Middle frontal gyrus (tissue), 1 donor: ENCODE measurements around the gene LDLRAD4.

ENCODE experiments used
- DNase-seq: peaks from one replicate; pipeline ENCODE4 v3.0.0-alpha.2; 2015; ENCODE audit warnings: low spot score; ENCODE audit errors: extremely low spot score

LDLRAD4 gene

DNA sequence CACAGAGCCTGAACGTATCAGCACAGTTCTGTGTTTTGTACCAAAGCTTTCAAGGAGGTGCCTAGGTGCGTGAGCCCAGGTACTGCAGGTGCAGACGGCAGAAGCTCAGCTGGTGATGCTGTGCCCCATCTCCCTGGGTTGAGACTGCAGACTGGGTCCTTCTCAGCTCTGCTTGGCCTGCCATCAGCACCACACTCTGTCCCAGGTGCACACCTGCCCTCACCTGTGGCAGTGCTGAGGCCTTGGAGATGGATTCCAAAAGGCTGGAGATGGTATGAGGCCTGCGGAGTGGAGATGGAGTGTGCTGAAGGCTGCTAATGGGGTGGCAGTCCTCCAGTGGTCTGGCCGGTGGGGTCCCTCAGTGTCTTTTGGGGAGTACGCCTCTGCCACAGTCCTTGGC is 9.3 kb downstream of the LDLRAD4 start:
- no peak for DNase-seq

DNA sequence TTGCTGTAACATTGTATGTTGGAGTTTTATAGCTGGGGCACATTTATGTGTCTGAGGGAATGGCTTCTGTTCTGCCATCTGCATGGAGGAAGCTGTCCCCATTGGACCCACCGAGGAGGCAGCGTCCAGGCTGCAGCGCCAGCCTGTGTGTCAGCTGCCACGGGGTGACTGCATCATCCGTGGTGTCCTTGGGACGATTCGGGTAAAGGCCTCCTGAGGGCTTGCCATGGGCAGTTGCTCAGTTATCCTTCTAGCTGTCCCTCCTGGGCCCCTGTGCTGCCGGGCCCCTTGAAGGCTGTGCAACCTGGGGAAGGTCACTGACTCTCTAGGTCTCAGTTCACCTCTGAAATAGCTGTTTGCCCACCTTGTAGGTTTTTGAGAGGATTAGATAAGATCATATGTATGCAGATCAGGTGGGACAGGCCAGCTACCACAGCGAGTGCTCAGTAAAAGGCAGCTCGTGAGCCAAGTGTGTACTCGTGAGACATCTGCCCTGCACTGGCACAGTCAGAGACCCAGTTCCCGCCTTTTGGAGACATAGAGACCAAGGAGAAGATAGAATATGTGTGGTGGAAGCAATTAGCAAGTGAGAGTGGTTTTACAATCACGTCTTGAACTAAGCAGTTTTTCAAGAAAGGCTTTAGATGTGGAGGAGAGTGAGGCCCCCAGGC is 10.6 kb downstream of the LDLRAD4 start:
- no peak for DNase-seq

DNA sequence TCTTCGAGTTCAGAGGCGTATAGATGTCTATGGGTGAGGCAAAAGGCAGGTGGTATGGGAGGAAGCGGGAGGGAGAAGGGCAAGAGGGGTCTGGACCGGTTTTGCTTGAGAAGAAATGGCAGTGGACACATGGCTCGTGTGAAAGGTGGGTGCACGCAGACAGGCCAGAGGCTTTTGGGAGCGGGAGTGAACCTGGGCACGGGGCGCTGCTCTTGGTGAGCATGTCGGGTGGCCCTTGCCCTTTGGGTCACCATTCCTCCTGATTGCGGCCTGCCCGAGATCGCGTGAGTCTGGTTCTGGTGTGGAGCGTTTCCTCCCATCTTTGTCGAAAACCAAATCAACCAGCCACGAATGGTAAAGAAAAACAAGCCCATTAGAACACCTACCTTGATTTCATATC is 12.6 kb downstream of the LDLRAD4 start:
- DNase-seq, result no peak

- DNase-seq, result no peak
Observed at GRCh38 chr18:13232086-13232917, 13.7 kb downstream of the LDLRAD4 start.

DNA sequence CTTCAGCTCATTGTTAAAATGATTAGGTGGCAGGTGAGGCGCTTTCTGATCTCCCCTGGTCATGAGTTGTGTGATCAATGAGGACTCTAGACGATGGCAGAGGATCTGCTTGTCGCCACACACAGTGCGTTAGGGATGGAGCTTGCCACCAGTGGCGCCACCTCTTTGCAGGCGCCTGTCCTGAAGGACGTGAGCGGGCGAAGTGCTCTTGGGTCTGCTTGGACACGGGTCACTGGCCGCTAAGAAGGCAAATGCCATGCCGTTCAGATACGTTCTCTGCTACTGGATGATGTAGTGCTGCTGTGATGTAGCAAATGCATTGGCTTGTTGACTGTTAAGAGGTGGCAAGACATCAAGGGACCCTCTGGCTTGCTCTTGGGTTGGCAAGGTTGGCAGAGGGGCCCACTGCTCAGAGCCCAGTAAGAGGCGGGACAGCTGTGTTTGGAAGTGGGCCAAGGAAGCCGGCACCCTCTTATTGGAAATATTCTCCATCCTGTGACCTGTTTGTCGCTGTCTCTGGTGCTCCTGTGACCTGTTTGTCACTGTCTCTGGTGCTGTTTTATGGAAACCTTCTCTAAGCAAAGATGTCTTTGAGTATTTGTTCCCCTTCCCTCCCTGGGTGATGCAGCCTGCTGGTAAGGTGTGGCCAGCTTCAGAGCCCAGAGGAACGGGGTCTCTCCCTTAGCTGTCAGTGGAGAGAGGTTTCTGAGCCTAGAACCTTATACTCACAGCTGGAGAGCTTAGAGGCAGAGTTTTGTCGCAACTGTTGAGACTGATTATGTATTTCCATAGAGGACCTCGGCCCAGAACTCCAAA is 14.6 kb downstream of the LDLRAD4 start:
- DNase-seq, result no peak

- DNase-seq, result no peak
Observed at GRCh38 chr18:13233787-13234783, 15.5 kb downstream of the LDLRAD4 start.

DNA sequence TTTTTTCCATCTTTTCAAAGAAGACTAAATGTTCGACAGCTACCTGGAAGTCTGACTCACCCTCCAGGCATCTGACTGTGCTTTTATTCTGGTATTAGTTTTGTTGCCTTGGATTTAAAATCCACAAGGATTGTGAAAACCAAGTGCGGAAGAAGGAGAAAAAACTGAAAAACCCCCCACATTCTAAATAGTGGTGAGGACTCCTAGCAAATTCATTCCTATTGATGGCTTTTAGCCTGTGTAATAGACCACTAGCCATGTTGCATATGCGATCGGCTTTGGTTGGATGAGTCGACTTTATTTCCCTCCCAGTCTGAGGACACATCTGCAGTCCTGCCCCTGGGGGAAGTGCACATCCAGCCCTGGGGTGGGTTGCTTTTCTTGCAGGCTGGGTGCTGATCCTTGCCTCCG is 16.9 kb downstream of the LDLRAD4 start:
- no peak for DNase-seq

DNA sequence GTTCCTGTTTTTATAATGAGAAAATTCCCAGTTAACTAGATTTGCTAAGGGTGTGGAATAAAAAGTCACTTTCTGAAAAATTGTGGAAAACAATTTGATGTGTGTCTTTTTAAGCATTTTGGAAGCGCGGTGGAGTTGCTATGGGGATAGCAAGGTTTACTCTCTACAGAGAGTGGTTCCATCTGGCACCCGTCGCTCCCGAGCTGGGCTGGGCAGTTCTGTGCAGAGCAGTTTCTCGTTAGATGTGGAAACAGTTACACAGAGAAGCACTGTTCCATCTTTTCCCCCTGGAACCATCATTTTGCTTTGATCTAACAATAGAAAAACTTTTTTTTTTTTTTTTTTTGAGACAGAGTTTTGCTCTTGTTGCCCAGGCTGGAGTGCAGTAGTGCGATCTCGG is 17.4 kb downstream of the LDLRAD4 start:
- DNase-seq, result no peak

DNA sequence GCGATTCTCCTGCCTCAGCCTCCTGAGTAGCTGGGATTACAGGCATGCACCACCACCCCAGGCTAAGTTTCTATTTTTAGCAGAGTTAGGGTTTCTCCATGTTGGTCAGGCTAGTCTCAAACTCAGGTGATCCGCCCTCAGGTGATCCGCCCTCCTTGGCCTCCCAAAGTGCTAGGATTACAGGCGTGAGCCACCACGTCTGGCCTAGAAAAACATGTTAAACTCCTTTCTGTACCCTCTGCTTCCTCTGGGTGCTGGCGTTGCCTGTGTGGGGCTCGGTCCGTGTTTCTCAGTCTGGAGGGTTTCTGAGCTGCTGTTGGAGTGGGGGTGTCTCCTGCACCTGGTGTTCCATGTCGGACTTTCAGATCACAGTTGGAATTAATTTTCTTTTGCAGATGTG is 17.9 kb downstream of the LDLRAD4 start:
- DNase-seq, result no peak

GRCh38 chr18:13237073-13237472 is 18.5 kb downstream of the LDLRAD4 start:
- DNase-seq, result no peak

DNA sequence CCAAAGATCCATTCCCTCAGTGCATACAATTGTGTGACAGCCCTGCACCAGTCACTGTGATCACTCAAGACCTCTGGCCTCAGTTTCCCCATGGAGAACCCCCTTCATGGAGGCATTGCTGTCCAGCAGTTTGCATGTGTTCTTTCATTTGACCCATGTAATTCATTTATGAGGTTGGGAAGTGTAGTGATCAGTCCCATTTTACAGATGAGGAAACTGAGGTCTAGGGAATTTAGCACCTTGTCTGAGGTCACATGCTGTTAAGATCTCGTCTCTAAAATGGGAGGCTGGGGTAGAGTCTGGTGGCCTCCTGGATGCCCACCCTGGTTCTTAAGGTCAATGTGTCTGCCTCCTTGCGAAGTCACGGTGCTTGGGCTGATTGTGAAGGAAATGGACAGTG is 19.1 kb downstream of the LDLRAD4 start:
- DNase-seq, result no peak

DNA sequence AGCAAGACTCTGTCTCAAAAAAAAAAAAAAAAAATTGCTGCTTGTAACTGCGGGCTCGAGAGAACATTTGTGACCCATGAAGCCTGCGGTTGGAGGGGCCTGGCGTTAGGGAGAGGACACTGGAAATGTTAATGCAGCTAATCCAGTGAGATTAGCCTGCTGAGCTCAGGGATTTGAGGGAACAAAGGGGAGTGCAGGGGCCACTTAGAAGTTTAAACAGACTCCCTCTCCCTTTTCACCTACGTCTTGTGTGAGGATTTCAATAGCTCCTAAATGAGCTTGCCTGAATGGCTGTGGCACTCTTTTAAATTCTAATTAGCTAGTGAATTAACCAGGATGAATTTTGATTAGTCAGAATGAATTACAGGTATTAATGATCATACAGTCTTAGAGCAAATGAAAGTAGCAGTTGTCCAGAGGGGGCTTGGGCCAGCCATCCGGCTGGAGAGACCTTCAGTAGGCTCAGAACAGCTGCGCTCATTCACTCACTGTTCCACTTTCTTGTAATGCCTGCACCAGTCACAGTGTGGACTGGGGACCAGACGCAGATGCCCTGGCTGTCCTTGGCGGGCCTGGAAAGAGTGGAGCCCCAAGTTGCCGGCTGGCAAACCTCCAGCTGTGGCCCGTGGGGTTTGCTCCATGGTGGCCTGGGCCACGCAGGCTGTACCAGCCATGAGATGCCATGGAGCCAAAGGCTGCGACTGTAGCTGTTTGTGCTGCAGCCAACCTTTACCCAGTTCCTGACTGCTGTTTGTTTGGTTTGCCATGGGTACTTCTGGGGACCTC is 20.8 kb downstream of the LDLRAD4 start:
- no peak for DNase-seq

DNA sequence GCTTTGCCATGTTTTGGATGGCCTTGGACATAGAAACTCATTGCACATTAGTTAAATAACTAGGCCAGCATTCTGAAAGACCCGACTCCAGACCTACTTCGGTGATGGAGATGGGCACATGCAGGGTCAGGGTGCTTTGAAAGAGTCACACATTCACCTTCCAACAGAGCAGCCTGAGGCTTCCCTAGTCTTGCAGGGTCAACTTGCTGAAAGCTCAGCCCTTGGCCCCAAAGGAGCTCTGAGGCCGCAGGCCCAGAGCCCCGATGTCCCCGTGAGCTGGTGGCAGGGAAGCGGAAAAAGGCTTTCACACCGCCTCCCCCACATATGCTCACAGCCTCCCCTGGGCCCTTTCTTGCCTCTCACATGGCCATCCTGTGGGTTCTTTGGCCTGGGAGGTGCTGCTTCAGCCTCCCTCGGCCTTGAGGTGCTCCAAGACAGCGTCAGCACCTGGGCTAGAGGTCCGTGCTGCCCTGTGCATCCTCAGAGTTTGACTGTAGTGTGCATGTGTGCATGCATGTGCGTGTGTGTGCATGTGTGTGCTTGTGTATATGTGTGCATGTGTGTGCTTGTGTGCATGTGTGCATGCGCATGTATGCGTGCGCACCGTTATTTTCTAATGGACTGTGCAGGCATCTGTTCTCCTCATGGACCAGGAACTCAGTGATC is 21.6 kb downstream of the LDLRAD4 start:
- DNase-seq, result no peak

- no peak for DNase-seq
Observed at GRCh38 chr18:13241083-13241892, 22.7 kb downstream of the LDLRAD4 start.

DNA sequence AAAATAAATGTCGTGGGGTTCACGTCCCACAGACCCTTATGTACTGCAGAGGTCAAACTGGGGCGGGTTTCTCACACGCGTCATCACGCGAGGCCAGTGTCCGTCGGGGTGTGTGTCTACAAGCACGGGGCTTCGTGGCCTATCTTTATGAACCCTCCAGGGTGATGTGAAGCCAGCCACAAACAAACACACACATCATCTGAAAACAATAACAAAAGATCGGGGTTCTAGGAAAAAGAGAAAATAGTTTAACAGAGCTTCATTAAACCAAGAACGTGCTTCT is 23.3 kb downstream of the LDLRAD4 start:
- DNase-seq, result no peak

GRCh38 chr18:13242797-13243196 is 24.2 kb downstream of the LDLRAD4 start:
- DNase-seq, result no peak

- no peak for DNase-seq
Observed at GRCh38 chr18:13243363-13243762, 24.8 kb downstream of the LDLRAD4 start.

DNA sequence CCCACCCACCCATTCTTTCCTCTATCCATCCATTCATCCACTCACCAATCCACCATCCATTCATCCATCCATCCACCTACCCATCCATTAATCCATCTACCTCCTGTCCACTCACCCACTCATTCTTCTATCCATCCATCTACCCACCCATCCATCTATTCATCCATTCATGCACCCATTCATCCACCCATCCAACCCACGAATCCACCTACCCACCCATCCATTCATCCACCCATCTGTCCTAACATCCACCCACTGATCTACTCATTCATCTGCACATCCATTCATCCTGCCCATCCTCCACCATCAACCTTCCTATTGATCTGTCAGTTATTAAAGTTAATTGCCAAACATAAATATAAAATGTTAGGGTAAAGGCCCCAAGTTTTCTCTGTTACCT is 25.6 kb downstream of the LDLRAD4 start:
- no peak for DNase-seq

GRCh38 chr18:13245481-13246000 is 27.0 kb downstream of the LDLRAD4 start:
- DNase-seq, result no peak
